SU-DHL-6 (cell line): ENCODE data around the gene ALKBH4.

Experiments used
- H2AFZ ChIP-seq: fragments of 200-600 bp; sonication (generic); 2 replicates; pipeline ENCODE4 v1.6.1; 2014; ENCODE audit warnings: low read depth, mild to moderate bottlenecking, moderate library complexity, mixed read lengths, antibody characterized with exemption, low read length; ENCODE audit not compliant: severe bottlenecking
- H3F3A ChIP-seq: fragments of 200-600 bp; shearing (Covaris generic); 2 replicates; pipeline ENCODE4 v1.6.0; 2016; ENCODE audit warnings: antibody characterized with exemption, mild to moderate bottlenecking; ENCODE audit not compliant: insufficient read depth
- H3K27ac ChIP-seq: fragments of 200-600 bp; sonication (generic); 2 replicates; pipeline ENCODE4 v1.5.1; 2016; ENCODE audit warnings: low read depth, mild to moderate bottlenecking, low read length, moderate library complexity, mixed read lengths
- H3K27me3 ChIP-seq: fragments of 200-600 bp; sonication (generic), shearing (Covaris generic); 2 replicates; pipeline ENCODE4 v1.6.0; 2014; ENCODE audit warnings: mild to moderate bottlenecking, low read length
- H3K36me3 ChIP-seq: fragments of 200-600 bp; sonication (generic); 2 replicates; pipeline ENCODE4 v1.6.1; 2014; ENCODE audit warnings: mild to moderate bottlenecking, low read length, mixed read lengths
- H3K4me2 ChIP-seq: fragments of 300-600, 200-600 bp; shearing (Covaris generic), sonication (generic); 2 replicates; pipeline ENCODE4 v1.6.0; 2014; ENCODE audit warnings: low read length, low read depth, mild to moderate bottlenecking; ENCODE audit not compliant: poor library complexity, severe bottlenecking
- H3K4me3 ChIP-seq: fragments of 200-600 bp; sonication (generic); 2 replicates; pipeline ENCODE4 v1.5.1; 2014; ENCODE audit warnings: antibody characterized with exemption, low read length, mild to moderate bottlenecking, mixed read lengths; ENCODE audit not compliant: insufficient read depth, poor library complexity, severe bottlenecking
- H3K79me2 ChIP-seq: fragments of 200-600 bp; sonication (generic); 2 replicates; pipeline ENCODE4 v1.6.1; 2014; ENCODE audit warnings: mild to moderate bottlenecking, low read length, moderate library complexity; ENCODE audit not compliant: insufficient read depth
- H3K9ac ChIP-seq: fragments of 200-600 bp; sonication (generic); 2 replicates; pipeline ENCODE4 v1.7.0; 2014; ENCODE audit warnings: mild to moderate bottlenecking, low read length
- H3K9me2 ChIP-seq: fragments of 200-600 bp; sonication (generic); replicated peaks from 2 replicates; pipeline ENCODE4 v1.6.1; 2014; ENCODE audit warnings: low read length; ENCODE audit not compliant: insufficient read depth
- H3K9me3 ChIP-seq: fragments of 200-600 bp; sonication (generic); 2 replicates; pipeline ENCODE4 v1.6.1; 2014; ENCODE audit warnings: low read length, mixed read lengths; ENCODE audit not compliant: insufficient read depth
- H4K20me1 ChIP-seq: fragments of 200-600 bp; sonication (generic); 2 replicates; pipeline ENCODE4 v1.6.1; 2014; ENCODE audit warnings: low read depth, mild to moderate bottlenecking, antibody characterized with exemption, low read length, moderate library complexity, mixed read lengths
- CTCF ChIP-seq: fragments of 200-600 bp; sonication (generic); IDR thresholded peaks from one replicate; pipeline ENCODE4 v1.5.1; 2017; ENCODE audit warnings: antibody characterized with exemption, mild to moderate bottlenecking, low read length, moderate library complexity; ENCODE audit not compliant: insufficient read depth, poor library complexity, severe bottlenecking
- EZH2phosphoT487 ChIP-seq: fragments of 200-600 bp; sonication (generic), shearing (Covaris generic); conservative IDR thresholded peaks from 2 replicates; pipeline ENCODE4 v1.6.1; 2018; ENCODE audit warnings: mild to moderate bottlenecking, antibody characterized with exemption, low read length, moderate library complexity, mixed read lengths

ALKBH4 gene

GRCh38 chr7:102418592-102418991, 46.1 kb downstream of the ALKBH4 start:
- no peak overlapping the region for H3K4me3 ChIP-seq
- peaks cover 15% of the 10 kb centered on the region for H3K36me3 ChIP-seq
- peak overlapping the region; percentile 2; the same call in 1 of the 2 replicates for H3K27ac ChIP-seq
- no peak overlapping the region for H2AFZ ChIP-seq
- peaks cover 36% of the 10 kb centered on the region for H3F3A ChIP-seq
- no peak overlapping the region for H3K9ac ChIP-seq
- H3K79me2 ChIP-seq = peaks cover 13% of the 10 kb centered on the region; the same call in 1 of the 2 replicates
- H3K9me3 ChIP-seq = no peaks in the 10 kb centered on the region
- no peaks in the 10 kb centered on the region for H3K9me2 ChIP-seq
- TF ChIP-seq EZH2phosphoT487 (no peak), CTCF (no peak)
- no peaks in the 10 kb centered on the region for H4K20me1 ChIP-seq
- no peak overlapping the region for H3K4me2 ChIP-seq
- no peaks in the 10 kb centered on the region for H3K27me3 ChIP-seq

DNA sequence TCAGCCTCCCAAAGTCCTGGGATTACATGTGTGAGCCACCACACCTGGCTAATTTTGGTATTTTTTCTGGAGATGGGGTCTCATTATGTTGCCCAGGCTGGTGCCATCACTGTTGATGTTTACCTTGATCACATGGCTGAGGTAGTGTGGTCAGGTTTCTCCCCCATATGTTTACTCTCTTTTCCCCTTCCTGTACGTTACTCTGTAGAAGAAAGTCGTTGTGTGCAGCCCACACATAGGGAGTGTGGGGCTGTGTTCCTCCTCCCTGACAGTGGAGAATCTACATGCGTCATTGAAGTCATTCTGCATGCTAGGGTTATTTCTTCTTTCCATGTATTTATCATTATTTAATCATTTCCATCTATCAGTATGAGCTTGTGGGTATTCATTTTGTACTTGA, 47.6 kb downstream of the ALKBH4 start:
- no peaks in the 10 kb centered on the region for H3K27me3 ChIP-seq
- TF ChIP-seq EZH2phosphoT487 (no peak), CTCF (no peak)
- H3K36me3 ChIP-seq = peaks cover 26% of the 10 kb centered on the region
- H3K9ac ChIP-seq = no peak overlapping the region
- H3K4me2 ChIP-seq = no peak overlapping the region
- peaks cover 28% of the 10 kb centered on the region for H3F3A ChIP-seq
- no peak overlapping the region for H3K27ac ChIP-seq
- H3K9me2 ChIP-seq = no peaks in the 10 kb centered on the region
- H3K4me3 ChIP-seq = no peak overlapping the region
- no peaks in the 10 kb centered on the region for H3K9me3 ChIP-seq
- H4K20me1 ChIP-seq = no peaks in the 10 kb centered on the region
- no peak overlapping the region for H2AFZ ChIP-seq
- peaks cover 26% of the 10 kb centered on the region for H3K79me2 ChIP-seq

- Histone ChIP-seq H3F3A (peaks cover 24% of the 10 kb centered on the region), H3K27me3 (no peaks in the 10 kb centered on the region), H3K9me3 (no peaks in the 10 kb centered on the region), H4K20me1 (no peaks in the 10 kb centered on the region), H3K9me2 (no peaks in the 10 kb centered on the region), H2AFZ (no peak overlapping the region), H3K9ac (no peak overlapping the region), H3K27ac (peak overlapping the region; percentile 63; the same call in 1 of the 2 replicates), H3K36me3 (peaks cover 26% of the 10 kb centered on the region), H3K4me3 (no peak overlapping the region), H3K79me2 (peaks cover 26% of the 10 kb centered on the region), H3K4me2 (no peak overlapping the region)
- TF ChIP-seq EZH2phosphoT487 (no peak), CTCF (no peak)
These were observed 48.3 kb downstream of the ALKBH4 start for GRCh38 chr7:102416406-102416805.
